ENCODE measurements around the gene ASB10. TPM values are rescaled to one million over a fixed set of nuclear protein-coding genes. Genes with fewer than 3 reads are reported as not detected.

Gene ASB10
- total RNA-seq, 1 donor from 2014 or later: not detected

- Histone ChIP-seq H3K4me3 (ENCODE audit: low read depth, low read length) (no peak overlapping the region), H3K27me3 (ENCODE audit: control insufficient read depth, insufficient read depth, low read length) (peaks cover 5% of the 10 kb centered on the region), H3K36me3 (ENCODE audit: control insufficient read depth, insufficient read depth, low read length) (no peaks in the 10 kb centered on the region)
- FAIRE-seq (no peak), DNase-seq (ENCODE audit: low read depth) (no peak)
- TF ChIP-seq, protein P1, sequence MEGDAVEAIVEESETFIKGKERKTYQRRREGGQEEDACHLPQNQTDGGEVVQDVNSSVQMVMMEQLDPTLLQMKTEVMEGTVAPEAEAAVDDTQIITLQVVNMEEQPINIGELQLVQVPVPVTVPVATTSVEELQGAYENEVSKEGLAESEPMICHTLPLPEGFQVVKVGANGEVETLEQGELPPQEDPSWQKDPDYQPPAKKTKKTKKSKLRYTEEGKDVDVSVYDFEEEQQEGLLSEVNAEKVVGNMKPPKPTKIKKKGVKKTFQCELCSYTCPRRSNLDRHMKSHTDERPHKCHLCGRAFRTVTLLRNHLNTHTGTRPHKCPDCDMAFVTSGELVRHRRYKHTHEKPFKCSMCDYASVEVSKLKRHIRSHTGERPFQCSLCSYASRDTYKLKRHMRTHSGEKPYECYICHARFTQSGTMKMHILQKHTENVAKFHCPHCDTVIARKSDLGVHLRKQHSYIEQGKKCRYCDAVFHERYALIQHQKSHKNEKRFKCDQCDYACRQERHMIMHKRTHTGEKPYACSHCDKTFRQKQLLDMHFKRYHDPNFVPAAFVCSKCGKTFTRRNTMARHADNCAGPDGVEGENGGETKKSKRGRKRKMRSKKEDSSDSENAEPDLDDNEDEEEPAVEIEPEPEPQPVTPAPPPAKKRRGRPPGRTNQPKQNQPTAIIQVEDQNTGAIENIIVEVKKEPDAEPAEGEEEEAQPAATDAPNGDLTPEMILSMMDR (IDR thresholded peaks at IDR 0.05; ENCODE audit: insufficient read depth, low read length, severe bottlenecking): no peak
Observed at GRCh38 chr7:151188252-151188542, 1.1 kb upstream of the ASB10 start.

GRCh38 chr7:151187409-151188251 is 580 bp upstream of the ASB10 start:
- no peaks in the 10 kb centered on the region for H3K36me3 ChIP-seq (ENCODE audit: control insufficient read depth, insufficient read depth, low read length)
- TF ChIP-seq, protein P1 (IDR thresholded peaks at IDR 0.05; ENCODE audit: insufficient read depth, low read length, severe bottlenecking): no peak
- peaks cover 5% of the 10 kb centered on the region for H3K27me3 ChIP-seq (ENCODE audit: control insufficient read depth, insufficient read depth, low read length)
- FAIRE-seq (no peak), DNase-seq (ENCODE audit: low read depth) (no peak)
- no peak overlapping the region for H3K4me3 ChIP-seq (ENCODE audit: low read depth, low read length)

DNA sequence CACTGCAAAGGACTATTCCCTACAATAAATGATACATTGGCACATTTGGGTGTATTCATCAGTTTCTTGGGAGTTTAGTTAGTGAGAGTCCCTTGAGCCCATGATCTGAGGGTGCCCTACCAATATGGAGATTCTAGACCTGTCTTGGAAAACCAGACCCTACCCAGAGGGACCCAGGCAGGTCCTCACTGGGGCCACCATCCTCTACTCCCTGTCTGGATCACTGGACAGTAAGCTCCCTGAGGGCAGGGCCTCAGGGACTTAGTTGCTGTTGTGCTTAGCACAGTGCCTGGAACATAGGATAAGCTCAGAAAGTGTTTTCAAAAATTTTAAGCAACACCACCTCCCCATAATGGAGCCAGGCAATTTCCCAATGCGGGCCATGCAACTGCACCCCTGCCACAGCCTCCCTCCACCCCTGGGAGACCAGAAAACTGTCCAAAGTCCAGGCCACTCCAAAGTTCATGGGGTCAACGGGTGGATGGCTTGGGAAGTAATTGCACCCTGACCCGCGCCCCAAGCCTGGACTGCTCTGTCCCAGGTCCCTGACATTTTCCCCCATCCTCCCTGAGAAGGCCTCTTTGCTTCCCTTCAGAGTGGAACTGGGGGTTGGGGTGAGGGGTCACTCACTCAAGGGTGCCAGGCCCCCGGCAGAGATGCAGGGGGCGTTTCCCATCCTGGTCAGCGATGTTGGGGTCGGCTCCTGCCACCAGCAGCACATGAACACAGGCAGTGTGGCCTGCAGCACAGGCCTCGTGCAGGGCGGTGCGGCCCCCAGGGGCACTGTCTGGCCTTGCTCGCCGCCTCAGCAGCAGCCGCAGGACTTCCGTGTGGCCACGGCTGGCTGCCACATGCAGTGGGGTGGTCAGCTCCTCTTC is 1.0 kb downstream of the ASB10 start:
- DNase-seq (ENCODE audit: low read depth): no peak
- Histone ChIP-seq H3K4me3 (ENCODE audit: low read depth, low read length) (no peak overlapping the region), H3K27me3 (ENCODE audit: control insufficient read depth, insufficient read depth, low read length) (peaks cover 3% of the 10 kb centered on the region), H3K36me3 (ENCODE audit: control insufficient read depth, insufficient read depth, low read length) (no peaks in the 10 kb centered on the region)
- TF ChIP-seq, protein P1 (IDR thresholded peaks at IDR 0.05; ENCODE audit: insufficient read depth, low read length, severe bottlenecking): no peak
- FAIRE-seq: no peak

DNA sequence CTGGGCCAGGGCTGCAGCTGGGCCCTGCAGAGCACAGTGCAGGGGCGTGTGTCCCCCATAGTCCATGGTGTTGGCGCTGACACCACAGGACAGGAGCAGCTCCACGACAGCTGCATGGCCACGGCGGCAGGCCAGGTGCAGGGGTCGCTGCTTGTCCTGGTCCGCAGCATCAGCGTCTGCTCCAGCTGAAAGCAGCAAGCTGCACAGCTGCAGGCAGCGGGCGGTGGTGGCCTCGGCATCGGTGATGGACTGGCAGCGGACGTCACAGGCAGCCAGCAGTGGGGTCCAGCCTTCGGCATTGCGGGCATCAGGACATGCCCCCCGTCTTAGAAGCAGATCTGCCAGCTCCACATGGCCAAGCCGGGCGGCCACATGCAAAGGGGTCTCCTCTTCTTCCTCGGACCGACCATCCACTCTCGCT is 6.0 kb downstream of the ASB10 start:
- Histone ChIP-seq H3K4me3 (ENCODE audit: low read depth, low read length) (no peak overlapping the region), H3K36me3 (ENCODE audit: control insufficient read depth, insufficient read depth, low read length) (no peaks in the 10 kb centered on the region), H3K27me3 (ENCODE audit: control insufficient read depth, insufficient read depth, low read length) (peaks cover 6% of the 10 kb centered on the region)
- no peak for DNase-seq (ENCODE audit: low read depth)
- TF ChIP-seq, protein P1 (IDR thresholded peaks at IDR 0.05; ENCODE audit: insufficient read depth, low read length, severe bottlenecking): no peak
- FAIRE-seq: no peak

- H3K27me3 ChIP-seq (ENCODE audit: control insufficient read depth, insufficient read depth, low read length): peaks cover 6% of the 10 kb centered on the region
- TF ChIP-seq, protein P1 (IDR thresholded peaks at IDR 0.05; ENCODE audit: insufficient read depth, low read length, severe bottlenecking): no peak
Observed at GRCh38 chr7:151179946-151180345, 7.1 kb downstream of the ASB10 start.

More at GRCh38 chr7:151179946-151180345, 7.1 kb downstream of the ASB10 start:
- DNase-seq (ENCODE audit: low read depth) (no peak), FAIRE-seq (no peak)
- Histone ChIP-seq H3K36me3 (ENCODE audit: control insufficient read depth, insufficient read depth, low read length) (no peaks in the 10 kb centered on the region), H3K4me3 (ENCODE audit: low read depth, low read length) (no peak overlapping the region)
